Neuronal stem cell (in vitro differentiated cells): Measurements from ENCODE around the gene PLD5.

Experiments used
- DNase-seq: peaks from one replicate; pipeline ENCODE4 v3.0.0-alpha.2; 2013; ENCODE audit warnings: low spot score
- H2AFZ ChIP-seq: one replicate; pipeline ENCODE4 v1.6.1; 2013; ENCODE audit warnings: mild to moderate bottlenecking, low read length, inconsistent platforms
- H2AK5ac ChIP-seq: 2 replicates; pipeline ENCODE4 v1.6.1; 2013; ENCODE audit warnings: low read depth, mild to moderate bottlenecking, inconsistent platforms, low read length, moderate library complexity, mixed read lengths
- H2BK120ac ChIP-seq: 2 replicates; pipeline ENCODE4 v1.6.1; 2013; ENCODE audit warnings: low read depth, mild to moderate bottlenecking, inconsistent platforms, low read length, moderate library complexity, mixed read lengths
- H2BK12ac ChIP-seq: one replicate; pipeline ENCODE4 v1.6.1; 2013; ENCODE audit warnings: low read length, inconsistent platforms
- H2BK15ac ChIP-seq: 2 replicates; pipeline ENCODE4 v1.6.1; 2013; ENCODE audit warnings: mild to moderate bottlenecking, low read length, inconsistent platforms, mixed read lengths
- H2BK5ac ChIP-seq: one replicate; pipeline ENCODE4 v1.6.1; 2013; ENCODE audit warnings: inconsistent platforms, mild to moderate bottlenecking, low read length, moderate library complexity
- H3K14ac ChIP-seq: one replicate; pipeline ENCODE4 v1.6.1; 2013; ENCODE audit warnings: low read length, inconsistent platforms
- H3K18ac ChIP-seq: 2 replicates; pipeline ENCODE4 v1.6.1; 2013; ENCODE audit warnings: low read length, inconsistent platforms
- H3K23ac ChIP-seq: 2 replicates; pipeline ENCODE4 v1.6.1; 2013; ENCODE audit warnings: low read depth, mild to moderate bottlenecking, mixed read lengths, low read length, inconsistent platforms; ENCODE audit not compliant: poor library complexity
- H3K27ac ChIP-seq: replicated peaks from 3 replicates; pipeline ENCODE4 v1.5.1; 2013; ENCODE audit warnings: low read length, inconsistent platforms
- H3K27me3 ChIP-seq, 3 experiments: 2 replicates each; pipeline ENCODE4 v1.6.1; 2013; ENCODE audit warnings: low read length in 3 of 3, mild to moderate bottlenecking in 2 of 3, inconsistent platforms in 1 of 3, low read depth in 1 of 3, mixed read lengths in 1 of 3, moderate library complexity in 1 of 3; ENCODE audit not compliant: control insufficient read depth in 3 of 3, insufficient read depth in 3 of 3
- H3K36me3 ChIP-seq, 2 donors: replicated peaks in 1 of 2; 2 replicates each; pipeline ENCODE4 v1.6.1; 2013; ENCODE audit warnings: low read length in 2 of 2; ENCODE audit not compliant: control insufficient read depth in 2 of 2, insufficient read depth in 2 of 2
- H3K4ac ChIP-seq: 2 replicates; pipeline ENCODE4 v1.6.1; 2013; ENCODE audit warnings: inconsistent platforms, mild to moderate bottlenecking, low read length, moderate library complexity
- H3K4me1 ChIP-seq, 2 donors: 1 replicate in 1 of 2; 2 replicates in 1 of 2; pipeline ENCODE4 v1.6.1; 2013; ENCODE audit warnings: low read length in 2 of 2, low read depth in 1 of 2; ENCODE audit not compliant: control insufficient read depth in 2 of 2, insufficient read depth in 1 of 2
- H3K4me2 ChIP-seq: one replicate; pipeline ENCODE4 v1.6.1; 2013; ENCODE audit warnings: mild to moderate bottlenecking, low read length, inconsistent platforms; ENCODE audit not compliant: insufficient read depth, poor library complexity, severe bottlenecking
- H3K4me3 ChIP-seq, 2 donors: 2 replicates each; pipeline ENCODE4 v1.5.1; 2013; ENCODE audit warnings: low read length in 2 of 2, mild to moderate bottlenecking in 2 of 2, inconsistent platforms in 1 of 2, moderate library complexity in 1 of 2
- H3K79me1 ChIP-seq: one replicate; pipeline ENCODE4 v1.6.1; 2013; ENCODE audit warnings: low read depth, mild to moderate bottlenecking, inconsistent platforms, low read length, moderate library complexity
- H3K9ac ChIP-seq: one replicate; pipeline ENCODE4 v1.6.1; 2013; ENCODE audit warnings: mild to moderate bottlenecking, low read depth, low read length, inconsistent platforms; ENCODE audit not compliant: poor library complexity
- H3K9me3 ChIP-seq, 2 donors: replicated peaks in 1 of 2; 2 replicates each; pipeline versions ENCODE3 to v1.6.1; 2013; ENCODE audit warnings: low read length in 2 of 2, mild to moderate bottlenecking in 2 of 2, inconsistent platforms in 1 of 2, low read depth in 1 of 2, mixed read lengths in 1 of 2, moderate library complexity in 1 of 2; ENCODE audit not compliant: control insufficient read depth in 2 of 2, insufficient read depth in 1 of 2
- H4K8ac ChIP-seq: one replicate; pipeline ENCODE4 v1.6.1; 2013; ENCODE audit warnings: low read depth, mild to moderate bottlenecking, inconsistent platforms, low read length, moderate library complexity
- H4K91ac ChIP-seq: one replicate; pipeline ENCODE4 v1.6.1; 2013; ENCODE audit warnings: low read length, low read depth, mild to moderate bottlenecking, inconsistent platforms; ENCODE audit not compliant: poor library complexity
- WGBS, 2 donors: extraction: QIAGEN DNeasy Blood & Tissue Kit; methylation state at CpG; one replicate each; pipeline ENCODE4 v1.1.7; 2013; ENCODE audit warnings: missing lambda C conversion rate in 2 of 2, mixed read lengths in 1 of 2; ENCODE audit not compliant: insufficient read length in 2 of 2, insufficient replicate concordance in 1 of 2; ENCODE audit errors: extremely low coverage in 2 of 2; 5-methylcytosine and 5-hydroxymethylcytosine counted together

The PLD5 gene

GRCh38 chr1:242178436-242178835 is 346.1 kb downstream of the PLD5 start:
- Histone ChIP-seq H3K9ac (no peak overlapping the region), H4K91ac (no peak overlapping the region), H3K18ac (no peak overlapping the region), H3K4me2 (no peak overlapping the region), H3K4me3 (no peak overlapping the region), H3K4ac (no peak overlapping the region), H3K14ac (no peak overlapping the region), H4K8ac (no peak overlapping the region), H2BK5ac (no peak overlapping the region), H3K79me1 (no peaks in the 10 kb centered on the region), H2BK15ac (no peak overlapping the region), H2AK5ac (no peak overlapping the region), H3K27me3 (no peaks in the 10 kb centered on the region), H2AFZ (no peak overlapping the region), H3K4me1 (peaks cover 0 to 5% of the 10 kb centered on the region in 2 donors), H3K23ac (no peak overlapping the region), H2BK12ac (no peak overlapping the region), H3K27ac (no peak overlapping the region), H3K36me3 (no peaks in the 10 kb centered on the region), H2BK120ac (no peak overlapping the region), H3K9me3 (no peaks in the 10 kb centered on the region)
- no peak for DNase-seq
- WGBS, 2 donors, result no CpG with 5 or more reads among the region's 2 CpGs

- Histone ChIP-seq H2AK5ac (no peak overlapping the region), H2AFZ (no peak overlapping the region), H3K4me2 (no peak overlapping the region), H2BK15ac (no peak overlapping the region), H4K8ac (no peak overlapping the region), H2BK120ac (no peak overlapping the region), H3K27me3 (no peaks in the 10 kb centered on the region), H3K4me3 (no peak overlapping the region), H3K4ac (no peak overlapping the region), H3K79me1 (no peaks in the 10 kb centered on the region), H3K36me3 (no peaks in the 10 kb centered on the region), H3K18ac (no peak overlapping the region), H3K9me3 (no peaks in the 10 kb centered on the region), H2BK5ac (no peak overlapping the region), H3K4me1 (peaks cover 0 to 3% of the 10 kb centered on the region in 2 donors), H3K14ac (no peak overlapping the region), H3K9ac (no peak overlapping the region), H2BK12ac (no peak overlapping the region), H3K23ac (no peak overlapping the region), H4K91ac (no peak overlapping the region), H3K27ac (no peak overlapping the region)
- DNase-seq, result no peak
- WGBS, 2 donors, result no CpG with 5 or more reads among the region's 3 CpGs
Measured at GRCh38 chr1:242162140-242162539, 362.4 kb downstream of the PLD5 start.

GRCh38 chr1:242147096-242147976 is 377.2 kb downstream of the PLD5 start:
- no peak overlapping the region for H2AK5ac ChIP-seq
- H4K8ac ChIP-seq, result no peak overlapping the region
- H3K4me2 ChIP-seq, result no peak overlapping the region
- H3K4me1 ChIP-seq, result peaks cover 3% of the 10 kb centered on the region in 2 donors
- H3K14ac ChIP-seq, result no peak overlapping the region
- H4K91ac ChIP-seq, result no peak overlapping the region
- peak overlapping the region in 1 of 2 donors; percentile 7 for H3K4me3 ChIP-seq
- H2BK5ac ChIP-seq, result no peak overlapping the region
- H3K23ac ChIP-seq, result no peak overlapping the region
- no peak overlapping the region for H2BK120ac ChIP-seq
- H3K36me3 ChIP-seq, result no peaks in the 10 kb centered on the region
- H3K4ac ChIP-seq, result no peak overlapping the region
- H2AFZ ChIP-seq, result peak overlapping the region; percentile 62
- no peak for DNase-seq
- H3K9me3 ChIP-seq, result peaks cover 0 to 15% of the 10 kb centered on the region in 2 donors
- H3K18ac ChIP-seq, result no peak overlapping the region
- no CpG with 5 or more reads among the region's 4 CpGs for WGBS, 2 donors
- no peaks in the 10 kb centered on the region for H3K79me1 ChIP-seq
- H3K9ac ChIP-seq, result no peak overlapping the region
- H3K27ac ChIP-seq, result no peak overlapping the region
- H2BK12ac ChIP-seq, result no peak overlapping the region
- no peaks in the 10 kb centered on the region for H3K27me3 ChIP-seq
- no peak overlapping the region for H2BK15ac ChIP-seq

GRCh38 chr1:242146652-242147051 is 377.8 kb downstream of the PLD5 start:
- Histone ChIP-seq H2BK12ac (no peak overlapping the region), H3K4ac (no peak overlapping the region), H3K4me2 (no peak overlapping the region), H3K23ac (no peak overlapping the region), H3K4me1 (peaks cover 3% of the 10 kb centered on the region in 2 donors), H3K27ac (no peak overlapping the region), H2AFZ (peak overlapping the region; percentile 62), H3K4me3 (peak overlapping the region in 1 of 2 donors; percentile 7), H4K91ac (no peak overlapping the region), H3K79me1 (no peaks in the 10 kb centered on the region), H4K8ac (no peak overlapping the region), H3K9me3 (peaks cover 0 to 15% of the 10 kb centered on the region in 2 donors), H3K18ac (no peak overlapping the region), H2BK120ac (no peak overlapping the region), H3K36me3 (no peaks in the 10 kb centered on the region), H3K14ac (no peak overlapping the region), H2AK5ac (no peak overlapping the region), H2BK5ac (no peak overlapping the region), H2BK15ac (no peak overlapping the region), H3K9ac (no peak overlapping the region), H3K27me3 (no peaks in the 10 kb centered on the region)
- no peak for DNase-seq
- no CpG with 5 or more reads among the region's 3 CpGs for WGBS, 2 donors
